ACC112 (cell line): Measurements from ENCODE around the gene PUM1.

ENCODE experiments used
- H2AFZ ChIP-seq: fragments of 200-600 bp; sonication (generic); one replicate; pipeline ENCODE4 v1.6.0; 2017; ENCODE audit warnings: antibody characterized with exemption, low read length; ENCODE audit not compliant: unreplicated experiment
- H3K27ac ChIP-seq: fragments of 200-600 bp; sonication (generic); 2 replicates; pipeline ENCODE4 v1.5.1; 2014; ENCODE audit warnings: low read depth, mild to moderate bottlenecking, antibody characterized with exemption, low read length, moderate library complexity
- H3K27me3 ChIP-seq: fragments of 200-600 bp; sonication (generic); 2 replicates; pipeline ENCODE4 v1.6.1; 2014; ENCODE audit warnings: mild to moderate bottlenecking, antibody characterized with exemption, low read length, moderate library complexity, mixed read lengths; ENCODE audit not compliant: insufficient read depth
- H3K36me3 ChIP-seq: fragments of 200-600 bp; sonication (generic); 2 replicates; pipeline ENCODE4 v1.6.1; 2016; ENCODE audit warnings: mild to moderate bottlenecking, antibody characterized with exemption, low read length, moderate library complexity, mixed read lengths; ENCODE audit not compliant: insufficient read depth
- H3K4me1 ChIP-seq: fragments of 200-600 bp; sonication (generic); one replicate; pipeline ENCODE4 v1.6.1; 2016; ENCODE audit warnings: low read length, mixed read lengths; ENCODE audit not compliant: insufficient read depth, unreplicated experiment, control insufficient read depth
- H3K4me3 ChIP-seq: fragments of 200-600 bp; sonication (generic); 2 replicates; pipeline ENCODE4 v1.5.1; 2014; ENCODE audit warnings: mild to moderate bottlenecking, low read depth, low read length
- H3K79me2 ChIP-seq: fragments of 200-600 bp; sonication (generic); one replicate; pipeline ENCODE4 v1.6.0; 2016; ENCODE audit warnings: low read length; ENCODE audit not compliant: control insufficient read depth, unreplicated experiment, insufficient read depth

Gene PUM1

DNA sequence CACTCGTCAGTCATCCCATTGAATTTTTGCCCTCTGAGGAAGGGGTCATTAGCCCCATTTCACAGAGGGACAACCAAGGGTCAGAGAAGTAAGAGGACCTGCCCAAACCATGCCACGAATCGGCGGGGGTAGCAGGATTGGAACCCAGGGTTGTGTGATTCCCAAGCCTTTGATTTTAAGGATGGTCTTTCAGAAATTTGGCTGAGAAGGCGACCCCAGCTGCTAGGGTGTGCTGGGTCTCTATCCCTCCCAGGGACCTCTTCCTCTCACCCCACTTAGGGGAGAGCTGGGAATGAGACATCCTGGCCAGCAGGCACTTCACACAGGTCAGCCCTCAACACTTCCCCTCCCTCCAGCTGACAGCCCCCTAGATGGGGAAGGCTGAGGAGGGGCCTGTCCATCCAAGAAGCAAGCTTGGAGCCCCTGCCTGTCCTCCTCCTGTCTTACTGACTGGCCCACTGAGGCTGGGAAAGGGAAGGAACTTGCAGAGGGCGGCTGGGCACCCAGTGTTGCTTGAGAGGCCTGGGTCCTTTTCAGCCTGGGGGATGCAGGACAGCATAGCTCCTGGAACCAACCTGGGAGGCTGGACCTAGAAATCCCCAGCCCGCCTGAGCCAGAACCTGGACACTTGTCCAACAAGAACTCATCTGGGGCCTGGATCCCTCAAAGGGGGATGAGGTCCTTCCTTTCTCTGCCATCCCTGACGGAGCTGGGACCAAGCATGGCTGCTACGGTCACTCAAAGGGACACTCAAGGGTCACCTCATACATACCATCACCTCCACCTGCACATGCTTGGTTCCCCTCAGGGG lies 158.7 kb downstream of the PUM1 start:
- no peaks in the 10 kb centered on the region; the same call in 1 of the 2 replicates for H3K27me3 ChIP-seq
- no peaks in the 10 kb centered on the region for H3K36me3 ChIP-seq
- H3K4me1 ChIP-seq, result peaks cover 8% of the 10 kb centered on the region
- H2AFZ ChIP-seq, result no peak overlapping the region
- H3K4me3 ChIP-seq, result peak overlapping the region; percentile 85; the same call in 1 of the 2 replicates
- H3K79me2 ChIP-seq, result no peaks in the 10 kb centered on the region
- H3K27ac ChIP-seq, result no peak overlapping the region

GRCh38 chr1:30905916-30906620 lies 159.4 kb downstream of the PUM1 start:
- H3K36me3 ChIP-seq, result no peaks in the 10 kb centered on the region
- no peak overlapping the region for H3K27ac ChIP-seq
- no peaks in the 10 kb centered on the region for H3K79me2 ChIP-seq
- H2AFZ ChIP-seq, result no peak overlapping the region
- no peak overlapping the region for H3K4me3 ChIP-seq
- H3K4me1 ChIP-seq, result peaks cover 8% of the 10 kb centered on the region
- no peaks in the 10 kb centered on the region; the same call in 1 of the 2 replicates for H3K27me3 ChIP-seq

GRCh38 chr1:30905403-30905802 lies 160.1 kb downstream of the PUM1 start:
- no peak overlapping the region for H2AFZ ChIP-seq
- no peaks in the 10 kb centered on the region for H3K79me2 ChIP-seq
- H3K4me3 ChIP-seq, result no peak overlapping the region
- H3K27me3 ChIP-seq, result no peaks in the 10 kb centered on the region; the same call in 1 of the 2 replicates
- H3K36me3 ChIP-seq, result no peaks in the 10 kb centered on the region
- H3K4me1 ChIP-seq, result peaks cover 8% of the 10 kb centered on the region
- H3K27ac ChIP-seq, result no peak overlapping the region

- Histone ChIP-seq H2AFZ (no peak overlapping the region), H3K4me3 (no peak overlapping the region), H3K36me3 (no peaks in the 10 kb centered on the region), H3K27me3 (no peaks in the 10 kb centered on the region; the same call in 1 of the 2 replicates), H3K79me2 (no peaks in the 10 kb centered on the region), H3K4me1 (peaks cover 8% of the 10 kb centered on the region), H3K27ac (no peak overlapping the region)
These were observed 160.6 kb downstream of the PUM1 start for GRCh38 chr1:30904962-30905335.

GRCh38 chr1:30904191-30904961 lies 161.1 kb downstream of the PUM1 start:
- no peaks in the 10 kb centered on the region for H3K79me2 ChIP-seq

GRCh38 chr1:30903343-30904034 lies 162.0 kb downstream of the PUM1 start:
- Histone ChIP-seq H3K36me3 (no peaks in the 10 kb centered on the region), H3K79me2 (no peaks in the 10 kb centered on the region), H3K4me3 (no peak overlapping the region), H3K4me1 (peaks cover 8% of the 10 kb centered on the region), H3K27ac (no peak overlapping the region), H2AFZ (no peak overlapping the region), H3K27me3 (no peaks in the 10 kb centered on the region; the same call in 1 of the 2 replicates)

More at GRCh38 chr1:30904191-30904961, 161.1 kb downstream of the PUM1 start:
- H3K4me1 ChIP-seq, result peaks cover 8% of the 10 kb centered on the region
- H3K27me3 ChIP-seq, result no peaks in the 10 kb centered on the region; the same call in 1 of the 2 replicates
- no peak overlapping the region for H3K4me3 ChIP-seq
- H2AFZ ChIP-seq, result no peak overlapping the region
- no peaks in the 10 kb centered on the region for H3K36me3 ChIP-seq
- H3K27ac ChIP-seq, result no peak overlapping the region

DNA sequence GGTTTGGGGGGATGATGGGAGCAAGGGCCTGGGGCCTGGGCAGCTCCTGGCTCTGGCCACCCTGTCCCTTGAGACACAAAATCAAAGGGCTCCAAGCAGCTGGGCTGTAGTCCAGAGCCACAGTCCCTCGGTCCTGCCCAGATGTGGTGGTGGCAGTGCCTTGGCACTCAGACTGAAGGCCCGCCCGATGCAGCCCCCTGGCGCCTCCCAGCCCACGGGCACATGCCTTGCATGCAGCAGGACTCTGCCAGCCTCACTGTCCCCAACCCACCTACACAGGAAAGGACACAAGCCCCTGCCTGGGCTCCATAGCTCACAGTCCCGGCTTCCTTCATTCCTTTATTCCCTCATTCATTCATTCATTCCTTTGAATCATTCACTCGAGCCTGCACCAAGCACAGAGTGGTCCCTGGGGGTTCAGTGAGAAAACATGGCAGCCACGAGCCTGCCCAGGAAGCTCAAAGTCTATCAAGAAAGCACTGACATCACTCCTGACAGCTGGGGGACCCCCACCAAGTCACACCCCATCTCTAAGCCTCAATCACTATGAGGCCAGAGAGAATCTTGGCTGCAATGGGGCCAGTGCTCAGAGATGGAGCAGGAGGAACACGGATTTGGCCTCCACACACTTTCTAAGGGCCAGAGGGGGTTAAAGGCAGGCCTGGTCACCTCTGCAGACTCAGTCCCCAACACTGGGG lies 162.8 kb downstream of the PUM1 start:
- H3K27me3 ChIP-seq, result no peaks in the 10 kb centered on the region; the same call in 1 of the 2 replicates
- no peak overlapping the region for H3K27ac ChIP-seq
- no peak overlapping the region for H2AFZ ChIP-seq
- no peaks in the 10 kb centered on the region for H3K79me2 ChIP-seq
- H3K4me1 ChIP-seq, result peaks cover 8% of the 10 kb centered on the region
- H3K36me3 ChIP-seq, result no peaks in the 10 kb centered on the region
- H3K4me3 ChIP-seq, result no peak overlapping the region

DNA sequence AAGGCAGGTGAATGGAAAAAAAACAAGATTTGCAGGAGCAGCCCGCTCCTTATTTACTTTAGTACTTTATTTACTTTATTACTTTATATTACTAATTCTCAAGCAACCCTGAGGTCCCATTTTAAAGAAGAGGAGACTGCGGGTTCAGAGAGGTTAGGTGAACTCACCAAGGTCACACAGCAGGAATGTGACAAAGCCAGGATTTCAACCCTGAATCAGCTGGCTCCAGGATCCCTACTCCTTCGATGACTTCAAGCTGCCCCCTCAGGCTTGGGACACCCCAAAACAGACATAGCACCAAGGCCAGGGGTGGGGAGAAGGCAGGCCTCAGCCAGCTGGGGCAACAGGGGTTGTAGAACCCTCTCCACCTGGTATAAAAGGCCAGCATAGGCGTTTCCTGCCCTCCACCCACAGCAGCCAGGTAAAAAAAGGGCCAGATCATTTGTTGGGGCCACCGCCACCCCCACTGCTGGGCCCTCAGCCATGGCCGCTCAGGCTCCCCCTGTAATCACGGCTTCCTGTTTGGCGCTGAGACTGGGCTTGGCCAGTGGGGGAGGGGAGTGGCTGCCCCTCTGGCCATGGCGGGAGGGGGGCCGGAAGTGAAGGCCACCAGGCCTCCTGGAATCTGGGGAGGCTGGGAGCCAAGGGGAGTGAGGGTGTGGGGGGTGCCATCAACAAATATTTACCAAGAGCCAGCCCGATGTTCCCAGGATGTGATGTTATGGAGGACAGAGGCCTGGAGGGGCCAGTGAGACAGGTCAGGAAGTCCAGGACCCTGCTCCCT lies 163.5 kb downstream of the PUM1 start:
- Histone ChIP-seq H3K4me3 (no peak overlapping the region), H3K27me3 (no peaks in the 10 kb centered on the region), H3K79me2 (no peaks in the 10 kb centered on the region), H2AFZ (no peak overlapping the region), H3K4me1 (peaks cover 8% of the 10 kb centered on the region), H3K27ac (no peak overlapping the region), H3K36me3 (no peaks in the 10 kb centered on the region)

DNA sequence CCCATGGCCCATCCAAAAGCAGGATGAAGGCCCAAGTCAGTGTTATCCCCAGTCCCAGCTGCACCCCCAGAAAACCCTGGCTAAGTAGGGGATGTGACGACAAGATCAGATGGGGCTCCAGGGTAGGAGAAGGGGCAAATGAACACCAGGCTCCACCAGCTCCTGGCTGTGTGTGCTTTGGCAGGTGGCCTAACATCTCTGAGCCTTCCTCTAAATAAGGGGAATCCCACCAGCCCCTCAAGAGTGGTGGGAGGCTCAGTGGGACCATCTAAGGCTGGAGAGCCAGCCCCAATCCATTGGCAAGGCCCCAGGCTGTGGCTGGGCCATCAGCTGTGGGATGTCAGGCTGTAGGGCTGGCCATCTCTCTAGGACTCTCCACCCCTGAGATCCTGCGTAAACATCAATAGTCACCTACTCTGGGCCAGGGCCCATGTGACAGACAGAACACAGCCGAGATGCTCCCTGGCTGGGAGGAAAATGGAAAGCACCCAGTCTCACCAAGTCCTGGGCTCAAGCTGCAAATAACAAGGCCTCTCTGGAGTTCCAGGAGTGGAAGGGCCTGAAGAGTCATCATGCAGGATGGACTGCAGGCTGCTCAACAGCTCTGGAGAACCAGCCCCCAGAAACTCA lies 164.5 kb downstream of the PUM1 start:
- Histone ChIP-seq H3K79me2 (no peaks in the 10 kb centered on the region), H3K36me3 (no peaks in the 10 kb centered on the region), H2AFZ (no peak overlapping the region)

More for the DNA sequence above, 164.5 kb downstream of the PUM1 start:
- H3K27ac ChIP-seq, result no peak overlapping the region
- no peaks in the 10 kb centered on the region for H3K27me3 ChIP-seq
- H3K4me1 ChIP-seq, result peaks cover 8% of the 10 kb centered on the region
- H3K4me3 ChIP-seq, result no peak overlapping the region
